ENCODE results near the gene HLCS. TPM values are rescaled to one million over a fixed set of nuclear protein-coding genes. Genes with fewer than 3 reads are reported as not detected.

Gene HLCS
- total and polyA plus RNA-seq, 2 of the 4 experiments (the other 2 are of a cell fraction) = 10.6 to 21.0 TPM

DNA sequence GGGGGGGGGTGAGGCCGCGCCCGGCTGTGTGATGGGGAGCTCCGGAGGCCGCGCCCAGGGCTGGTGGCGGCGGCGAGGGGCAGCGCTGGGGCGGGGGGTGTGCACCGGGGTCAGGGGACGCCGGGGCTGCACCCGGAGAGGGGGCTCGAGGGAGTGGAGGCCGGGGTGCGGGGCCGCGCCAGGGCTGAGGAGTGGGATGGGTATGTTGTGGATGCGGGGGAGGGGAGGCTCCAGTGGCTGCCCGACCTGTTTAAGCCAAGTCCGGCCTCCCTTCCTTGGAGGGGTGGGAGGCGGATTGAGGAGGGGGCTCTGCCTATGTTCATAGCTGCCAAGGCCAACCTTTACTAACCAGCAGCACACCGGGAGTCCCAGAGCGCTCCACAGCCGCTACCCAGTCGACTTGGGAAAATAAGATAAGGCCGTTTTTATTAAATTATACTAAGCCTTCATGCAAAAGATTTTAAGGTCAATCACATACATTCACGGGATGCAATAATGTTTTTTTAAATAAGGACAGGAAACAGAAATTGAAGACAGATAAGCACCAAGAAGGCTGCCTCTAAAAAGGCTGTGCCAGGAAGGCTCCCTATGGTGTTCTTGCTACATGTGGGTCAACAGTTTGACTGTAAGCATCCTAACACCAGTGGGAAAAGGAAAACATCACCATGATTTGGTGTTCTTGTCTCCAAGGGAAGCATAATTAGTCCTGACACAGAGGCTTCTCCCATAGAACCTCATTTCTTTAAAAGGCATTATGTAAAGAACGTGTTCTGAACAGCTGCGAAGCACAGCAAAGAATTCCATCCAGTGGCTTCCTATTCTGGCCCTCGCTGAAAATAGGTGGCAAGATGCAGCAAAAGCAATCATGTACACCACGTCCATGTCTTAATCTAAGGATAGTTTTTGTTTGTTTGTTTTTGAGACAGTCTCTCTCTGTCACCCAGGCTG lies 626 bp upstream of the HLCS start:
- H2BK20ac ChIP-seq (ENCODE audit: low read depth, low read length) = 0 out of 2 replicates have a peak overlapping the region, but pooled peaks have one; percentile 1
- H4K5ac ChIP-seq (ENCODE audit: low read depth, low read length) = peak overlapping the region; percentile 13
- peaks cover 12 to 25% of the 10 kb centered on the region in 2 experiments for H3K79me1 ChIP-seq (ENCODE audit: low read depth in 1 of 2, low read length in 2 of 2)
- peak overlapping the region; percentile 74 for H3K14ac ChIP-seq (replicated peaks; ENCODE audit: low read depth, low read length)
- H2AFZ ChIP-seq (replicated peaks; ENCODE audit: low read length, poor library complexity) = peak overlapping the region; percentile 94
- POLR2A ChIA-PET (ENCODE audit: unreplicated experiment) = interaction anchor here (0.7 kb wide), 2 partner anchors 29 to 154 kb away, joined by 7 to 8 read pairs; no protein-coding TSS in a partner anchor
- H4K8ac ChIP-seq (ENCODE audit: low read depth in 2 of 2, low read length in 2 of 2) = peak overlapping the region; percentile 18 to 94
- H2BK15ac ChIP-seq (ENCODE audit: low read depth, low read length) = peak overlapping the region; percentile 48; the same call in 1 of the 3 replicates
- DNase-seq (no peak), ATAC-seq (ENCODE audit: low read depth) (no peak; the same call in 1 of the 2 replicates)
- TF ChIP-seq CHD1 (IDR thresholded peaks at IDR 0.05; ENCODE audit: low read depth, low read length) = no peak
- no peak for TF ChIP-seq NFE2L2 (IDR thresholded peaks at IDR 0.05; ENCODE audit: low read depth, low read length)
- no peak for TF ChIP-seq SMC3 (IDR thresholded peaks at IDR 0.05; ENCODE audit: low read depth, low read length)
- no peak for TF ChIP-seq CEBPB (IDR thresholded peaks at IDR 0.05; ENCODE audit: low read depth, low read length)
- TF ChIP-seq MAFK (IDR thresholded peaks at IDR 0.05; ENCODE audit: low read depth, low read length) = no peak
- TF ChIP-seq RFX5 (IDR thresholded peaks at IDR 0.05; ENCODE audit: low read depth, low read length) = no peak
- TF ChIP-seq RAD21 (IDR thresholded peaks at IDR 0.05; ENCODE audit: low read length) = no peak
- TF ChIP-seq MAZ (IDR thresholded peaks at IDR 0.05; ENCODE audit: borderline replicate concordance, low read depth, low read length) = no peak
- in situ Hi-C loops (cut with MboI; ENCODE audit: low sequenced_read_pairs) (no loop called here), intact Hi-C loops (cut with micrococcal nuclease) (no loop called here), dilution Hi-C loops (cut with HindIII; ENCODE audit: low sequenced_read_pairs, unreplicated experiment) (no loop called here)
- H3K9ac ChIP-seq (ENCODE audit: low read depth, low read length) = peak overlapping the region; percentile 63
- 0 out of 2 replicates have a peak overlapping the region, but pooled peaks have one; percentile 35 for H2BK120ac ChIP-seq (ENCODE audit: low read depth, low read length)
- H3K27me3 ChIP-seq (ENCODE audit: control insufficient read depth, insufficient read depth, low read length) = no peaks in the 10 kb centered on the region
- H4K91ac ChIP-seq (ENCODE audit: insufficient read depth, low read depth, low read length) = peak overlapping the region; percentile 69
- no peaks in the 10 kb centered on the region for H3K9me3 ChIP-seq (ENCODE audit: control insufficient read depth, insufficient read depth, low read length)
- H3K9me1 ChIP-seq (ENCODE audit: insufficient read depth, low read length) = peaks cover 7% of the 10 kb centered on the region
- peak overlapping the region; percentile 59 for H3K4me2 ChIP-seq (ENCODE audit: low read depth, low read length)
- H2AK9ac ChIP-seq (replicated peaks; ENCODE audit: low read depth, low read length, poor library complexity) = peak overlapping the region; percentile 92
- peak overlapping the region; percentile 0; the same call in 1 of the 2 replicates for H3K18ac ChIP-seq (ENCODE audit: low read depth, low read length)
- peak overlapping the region; percentile 76 for H2AK5ac ChIP-seq (ENCODE audit: low read depth, low read length)
- CTCF ChIA-PET = no interaction called here
- H3K27ac ChIP-seq (ENCODE audit: insufficient read depth, low read length) = peak overlapping the region; percentile 57
- peak overlapping the region; percentile 19; the same call in 1 of the 2 replicates for H3K56ac ChIP-seq (ENCODE audit: extremely low read depth, insufficient read depth, low read length)
- no peaks in the 10 kb centered on the region; the same call in none of the 2 replicates for H3K36me3 ChIP-seq (ENCODE audit: control insufficient read depth, insufficient read depth, low read length)
- peak overlapping the region; percentile 66 for H3K23ac ChIP-seq (ENCODE audit: low read depth, low read length)
- peak overlapping the region; percentile 83 for H3K4ac ChIP-seq (ENCODE audit: low read depth, low read length)
- H4K20me1 ChIP-seq (ENCODE audit: insufficient read depth, low read length) = no peaks in the 10 kb centered on the region
- BruUV-seq (replicated peaks) = no TSS peak
- WGBS, 2 experiments (ENCODE audit: extremely low coverage in 2 of 2, insufficient read length in 1 of 2) = no CpG with 5 or more reads among the region's 34 CpGs
- H3K4me3 ChIP-seq (ENCODE audit: insufficient read depth, low read depth, low read length) = peak overlapping the region; percentile 43
- H2BK5ac ChIP-seq (ENCODE audit: low read depth, low read length, poor library complexity, severe bottlenecking) = peak overlapping the region; percentile 61
- H3K4me1 ChIP-seq (ENCODE audit: control insufficient read depth, insufficient read depth, low read length) = peaks cover 3% of the 10 kb centered on the region

Data from IMR-90 (cell line).